ENCODE measurements around the gene SENP5.
"Not testable (repeated sequence)": the region's sequence is repeated elsewhere in the genome, so short reads cannot be mapped to it uniquely, and the experiment has no call there.

SENP5 gene

GRCh38 chr3:196942915-196943277 is 75.2 kb downstream of the SENP5 start:
- DNase-seq = peak; percentile 54

DNA sequence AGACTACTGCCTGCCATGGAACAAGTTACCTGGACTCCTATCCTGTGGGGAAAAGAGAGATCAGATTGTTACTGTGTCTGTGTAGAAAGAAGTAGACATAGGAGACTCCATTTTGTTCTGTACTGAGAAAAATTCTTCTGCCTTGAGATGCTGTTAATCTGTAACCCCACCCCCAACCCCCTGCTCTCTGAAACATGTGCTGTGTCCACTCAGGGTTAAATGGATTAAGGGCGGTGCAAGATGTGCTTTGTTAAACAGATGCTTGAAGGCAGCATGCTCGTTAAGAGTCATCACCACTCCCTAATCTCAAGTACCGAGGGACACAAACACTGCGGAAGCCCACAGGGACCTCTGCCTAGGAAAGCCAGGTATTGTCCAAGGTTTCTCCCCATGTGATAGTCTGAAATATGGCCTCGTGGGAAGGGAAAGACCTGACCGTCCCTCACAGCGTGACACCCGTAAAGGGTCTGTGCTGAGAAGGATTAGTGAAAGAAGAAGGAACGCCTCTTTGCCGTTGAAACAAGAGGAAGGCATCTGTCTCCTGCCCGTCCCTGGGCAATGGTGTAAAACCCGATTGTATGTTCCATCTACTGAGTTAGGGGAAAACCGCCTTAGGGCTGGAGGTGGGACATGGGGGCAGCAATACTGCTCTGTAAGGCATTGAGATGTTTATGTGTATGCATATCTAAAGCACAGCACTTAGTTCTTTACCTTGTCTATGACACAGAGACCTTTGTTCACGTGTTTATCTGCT is 76.5 kb downstream of the SENP5 start:
- DNase-seq = not testable (repeated sequence)

DNA sequence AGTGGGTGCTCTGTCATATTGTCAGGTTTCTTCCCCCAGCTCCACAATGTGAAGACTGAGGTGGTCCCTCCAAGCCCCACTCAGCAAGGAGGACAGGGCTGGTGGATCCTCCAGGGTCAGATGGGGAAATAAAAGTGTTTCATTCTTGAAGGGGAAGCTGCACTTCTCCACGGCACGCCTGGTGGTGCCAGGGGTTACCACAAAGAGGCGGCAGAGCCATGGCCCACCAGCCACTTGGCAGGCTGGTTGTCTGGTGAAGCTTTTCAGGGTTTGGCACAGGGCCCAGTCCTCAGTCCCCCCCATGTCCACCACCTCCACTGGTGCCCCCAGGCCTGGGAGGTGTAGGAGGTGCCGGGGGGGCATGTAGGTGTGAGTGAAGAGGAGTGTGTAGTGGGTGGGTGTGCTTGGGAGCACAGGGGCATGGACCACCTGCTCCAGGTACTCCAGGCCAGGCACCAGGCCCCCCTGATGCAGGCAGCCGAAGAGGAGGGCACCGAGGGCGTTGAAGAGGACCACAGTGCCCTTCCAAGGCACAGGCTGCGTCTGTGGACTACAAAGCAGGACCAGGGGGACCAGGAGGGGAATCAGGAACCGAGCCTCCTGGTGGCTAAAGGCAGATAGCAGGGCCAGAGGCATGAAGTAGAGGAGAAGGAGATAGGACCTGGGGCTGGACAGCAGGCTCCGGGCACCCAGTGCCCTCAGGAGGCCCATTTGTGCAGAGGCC is 79.6 kb downstream of the SENP5 start:
- DNase-seq = peak; percentile 29

DNA sequence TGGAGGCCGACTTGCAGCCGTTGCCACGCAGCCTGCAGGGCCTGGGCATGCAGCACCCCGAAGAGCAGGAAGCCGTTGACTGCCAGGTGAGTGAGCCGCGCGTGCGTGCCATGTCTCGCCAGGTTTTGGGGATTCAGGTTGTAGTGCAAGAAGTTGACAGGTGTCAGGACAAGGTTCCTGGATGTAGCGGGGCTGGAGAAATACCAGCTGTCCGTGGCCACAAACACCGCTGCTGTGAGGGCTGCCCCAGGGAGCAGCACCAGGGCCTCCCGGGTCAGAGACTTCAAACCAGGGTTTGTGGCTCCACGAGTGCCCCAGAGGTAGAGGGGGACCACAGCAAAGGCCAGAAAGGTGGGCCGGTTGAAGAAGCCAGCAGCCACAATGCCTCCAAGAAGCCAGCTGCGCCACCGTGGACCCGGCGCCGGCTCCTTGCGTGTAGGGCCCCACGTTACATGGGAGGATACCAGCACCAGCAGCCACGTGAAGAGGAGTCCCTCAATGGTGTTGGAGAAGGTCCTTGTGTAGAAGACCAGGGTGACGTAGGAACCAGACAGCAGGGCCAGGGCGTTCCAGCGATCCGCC is 80.2 kb downstream of the SENP5 start:
- no peak for DNase-seq

DNA sequence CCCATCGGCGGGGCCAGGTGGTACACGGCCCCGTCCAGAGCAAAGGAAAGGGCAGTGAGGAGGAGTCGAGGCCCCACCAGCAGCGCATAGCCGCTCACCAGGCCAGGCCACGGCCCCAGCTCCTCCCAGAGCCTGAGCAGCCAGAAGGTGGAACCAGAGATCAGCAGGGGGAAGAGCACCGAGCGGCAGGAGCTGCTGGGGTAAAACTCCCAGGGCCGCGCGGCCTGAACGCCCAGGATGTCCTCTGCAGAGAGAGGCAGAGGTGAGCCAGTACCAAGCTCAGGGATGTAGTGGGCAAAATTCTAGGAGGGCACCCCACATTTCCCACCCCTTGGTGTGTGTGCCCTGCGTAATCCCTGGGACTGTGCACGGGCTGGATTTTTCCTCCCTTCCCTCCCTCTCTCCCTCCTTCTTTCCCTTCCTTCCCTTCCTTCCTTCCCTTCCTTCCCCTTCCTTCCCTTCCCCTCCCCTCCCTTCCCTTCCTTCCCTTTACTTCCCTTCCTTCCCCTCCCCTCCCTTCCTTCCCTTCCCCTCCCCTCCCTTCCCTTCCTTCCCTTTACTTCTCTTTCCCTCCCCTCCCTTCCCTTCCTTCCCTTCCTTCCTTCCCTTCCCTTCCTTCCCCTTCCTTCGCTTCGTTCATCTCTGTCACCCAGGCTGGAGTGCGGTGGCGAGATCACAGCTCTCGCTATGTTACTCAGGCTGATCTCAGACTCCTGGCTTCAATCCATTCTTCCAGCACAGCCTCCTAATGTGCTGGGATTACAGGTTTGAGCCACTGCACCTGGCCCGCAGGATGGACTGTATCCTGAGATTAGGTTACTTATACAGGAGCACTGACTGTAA is 80.9 kb downstream of the SENP5 start:
- peak; percentile 69 for DNase-seq

DNA sequence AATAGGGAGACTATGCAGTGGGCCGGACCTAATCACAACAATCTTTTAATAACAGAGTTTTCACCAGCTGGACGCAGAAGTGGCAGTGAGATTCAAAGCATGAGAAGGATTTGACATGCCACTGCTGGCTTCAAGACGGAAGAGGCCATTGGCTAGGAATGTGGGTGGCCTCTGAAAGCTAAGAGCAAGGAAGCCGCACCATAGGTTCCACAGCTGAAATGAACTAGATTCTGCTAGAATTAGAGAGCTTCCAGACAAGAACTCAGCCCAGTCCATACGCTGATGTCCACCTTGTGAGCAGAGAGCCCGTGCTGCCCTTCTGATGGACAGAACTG is 81.5 kb downstream of the SENP5 start:
- DNase-seq = no peak

DNA sequence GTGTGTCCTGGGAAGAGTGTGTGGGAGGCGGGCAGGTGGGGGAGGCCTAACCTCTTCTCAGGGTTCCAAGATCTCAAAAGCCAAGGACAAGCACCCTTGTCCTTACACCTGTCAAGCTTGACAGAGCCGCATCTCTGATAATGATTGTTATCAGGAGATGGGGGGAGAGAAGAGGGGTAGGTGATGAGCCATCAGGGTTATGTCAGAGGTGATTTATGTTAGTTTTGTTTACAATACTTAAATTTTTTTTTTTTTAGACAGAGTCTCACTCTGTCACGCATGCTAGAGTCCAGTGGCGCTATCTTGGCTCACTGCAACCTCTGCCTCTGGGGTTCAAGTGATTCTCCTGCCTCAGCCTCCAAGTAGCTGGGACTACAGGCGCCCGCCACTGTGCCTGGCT is 82.0 kb downstream of the SENP5 start:
- DNase-seq = no peak

- DNase-seq = no peak
Observed at GRCh38 chr3:196951371-196951770, 83.7 kb downstream of the SENP5 start.

- DNase-seq = no peak
Observed at GRCh38 chr3:196954832-196955231, 87.1 kb downstream of the SENP5 start.

DNA sequence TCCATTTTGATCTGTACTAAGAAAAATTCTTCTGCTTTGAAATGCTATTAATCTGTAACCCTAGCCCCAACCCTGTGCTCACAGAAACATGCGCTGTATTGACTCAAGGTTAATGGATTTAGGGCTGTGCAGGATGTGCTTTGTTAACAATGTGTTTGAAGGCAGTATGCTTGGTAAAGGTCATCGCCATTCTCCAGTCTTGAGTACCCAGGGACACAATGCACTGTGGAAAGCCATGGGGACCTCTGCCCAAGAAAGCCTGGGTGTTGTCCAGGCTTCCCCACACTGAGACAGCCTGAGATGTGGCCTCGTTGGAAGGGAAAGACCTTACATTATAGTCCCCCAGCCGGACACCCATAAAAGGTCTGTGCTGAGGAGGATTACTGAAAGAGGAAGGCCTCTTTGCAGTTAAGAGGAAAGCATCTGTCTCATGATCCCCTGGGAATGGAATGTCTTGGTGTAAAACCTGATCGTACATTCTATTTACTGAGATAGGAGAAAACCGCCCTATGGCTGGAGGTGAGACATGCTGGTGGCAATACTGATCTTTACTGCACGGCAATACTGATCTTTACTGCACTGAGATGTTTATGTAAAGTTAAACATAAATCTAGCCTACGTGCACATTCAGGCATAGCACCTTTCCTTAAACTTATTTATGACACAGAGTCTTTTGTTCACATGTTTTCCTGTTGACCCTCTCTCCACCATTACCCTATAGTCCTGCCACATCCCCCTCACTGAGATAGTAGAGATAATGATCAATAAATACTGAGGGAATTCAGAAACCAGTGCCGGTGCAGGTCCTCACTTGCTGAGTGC is 94.6 kb downstream of the SENP5 start:
- no peak for DNase-seq

DNA sequence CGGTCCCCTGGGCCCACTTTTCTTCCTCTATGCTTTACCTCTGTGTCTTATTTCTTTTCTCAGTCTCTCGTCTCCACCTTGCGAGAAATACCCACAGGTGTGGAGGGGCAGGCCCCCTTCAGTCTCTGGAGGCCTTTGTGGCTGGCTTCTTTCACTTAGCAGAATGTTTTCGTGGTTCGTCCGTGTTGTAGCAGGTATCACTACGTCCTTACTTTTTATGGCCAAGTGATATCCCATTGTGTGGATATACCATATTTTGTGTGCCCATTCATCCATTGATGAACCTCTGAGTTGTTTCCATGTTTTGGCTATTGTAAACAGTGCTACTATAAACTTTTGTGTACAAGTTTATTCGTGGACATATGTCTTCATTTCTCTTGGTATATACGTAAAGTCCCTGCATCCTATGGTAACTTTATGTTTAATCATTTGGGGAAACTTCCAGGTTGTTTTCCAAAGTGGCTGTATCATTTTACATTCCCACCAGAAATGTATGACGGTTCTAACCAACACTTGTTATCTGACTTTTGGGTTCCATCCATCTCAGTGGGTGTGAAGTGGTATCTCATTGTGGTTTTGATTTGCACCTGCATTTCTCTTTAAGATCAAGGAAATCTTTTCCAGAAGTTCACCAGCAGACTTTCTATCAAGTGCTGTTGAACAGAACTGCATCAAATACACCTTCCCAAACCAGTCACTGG is 95.4 kb downstream of the SENP5 start:
- no peak for DNase-seq

DNA sequence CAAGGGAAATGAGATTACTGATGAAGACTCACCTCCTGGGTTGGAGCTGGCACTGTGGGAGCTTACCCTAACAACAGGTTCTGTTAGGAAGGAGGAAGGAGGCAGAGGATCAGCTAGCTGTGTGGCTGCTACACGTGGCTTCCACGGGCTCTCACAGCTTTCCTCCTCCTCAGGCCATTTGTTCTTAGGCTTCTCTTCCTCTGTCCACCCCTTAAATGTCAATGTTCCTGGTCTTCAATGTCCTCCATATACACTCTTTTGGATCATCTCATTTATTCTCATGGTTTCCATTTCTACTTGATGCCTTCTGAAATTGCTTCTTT is 95.9 kb downstream of the SENP5 start:
- no peak for DNase-seq

DNA sequence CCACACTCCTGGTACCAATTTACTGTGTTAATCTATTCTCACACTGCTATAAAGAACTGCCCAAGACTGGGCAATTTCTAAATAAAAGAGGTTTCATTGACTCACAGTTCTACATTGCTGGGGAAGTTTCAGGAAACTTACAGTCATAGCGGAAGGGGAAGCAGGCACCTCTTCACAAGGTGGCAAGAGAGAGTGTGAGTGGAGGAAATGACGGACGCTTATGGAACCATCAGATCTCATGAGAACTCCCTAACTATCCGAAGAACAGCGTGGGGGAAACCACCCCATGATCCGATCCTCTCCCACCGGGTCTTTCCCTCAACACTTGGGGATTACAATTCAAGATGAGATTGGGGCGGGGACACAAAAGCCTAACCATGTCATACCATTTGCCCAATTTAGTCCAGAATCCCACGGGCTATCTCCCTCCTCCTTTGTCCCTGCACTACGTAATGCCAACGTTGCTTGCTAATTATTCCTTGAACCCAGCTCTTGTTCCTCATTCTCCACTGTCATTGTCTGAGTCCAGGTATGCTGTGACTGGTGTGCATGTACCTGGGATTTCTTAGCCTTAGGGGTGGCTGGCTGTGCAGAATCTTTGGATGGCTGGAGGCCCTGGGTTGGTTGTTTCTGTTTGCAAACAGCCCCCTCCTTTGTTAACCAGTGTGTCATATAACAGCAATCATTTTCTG is 97.5 kb downstream of the SENP5 start:
- no peak for DNase-seq

GRCh38 chr3:196965804-196966173 is 98.1 kb downstream of the SENP5 start:
- DNase-seq = no peak

DNA sequence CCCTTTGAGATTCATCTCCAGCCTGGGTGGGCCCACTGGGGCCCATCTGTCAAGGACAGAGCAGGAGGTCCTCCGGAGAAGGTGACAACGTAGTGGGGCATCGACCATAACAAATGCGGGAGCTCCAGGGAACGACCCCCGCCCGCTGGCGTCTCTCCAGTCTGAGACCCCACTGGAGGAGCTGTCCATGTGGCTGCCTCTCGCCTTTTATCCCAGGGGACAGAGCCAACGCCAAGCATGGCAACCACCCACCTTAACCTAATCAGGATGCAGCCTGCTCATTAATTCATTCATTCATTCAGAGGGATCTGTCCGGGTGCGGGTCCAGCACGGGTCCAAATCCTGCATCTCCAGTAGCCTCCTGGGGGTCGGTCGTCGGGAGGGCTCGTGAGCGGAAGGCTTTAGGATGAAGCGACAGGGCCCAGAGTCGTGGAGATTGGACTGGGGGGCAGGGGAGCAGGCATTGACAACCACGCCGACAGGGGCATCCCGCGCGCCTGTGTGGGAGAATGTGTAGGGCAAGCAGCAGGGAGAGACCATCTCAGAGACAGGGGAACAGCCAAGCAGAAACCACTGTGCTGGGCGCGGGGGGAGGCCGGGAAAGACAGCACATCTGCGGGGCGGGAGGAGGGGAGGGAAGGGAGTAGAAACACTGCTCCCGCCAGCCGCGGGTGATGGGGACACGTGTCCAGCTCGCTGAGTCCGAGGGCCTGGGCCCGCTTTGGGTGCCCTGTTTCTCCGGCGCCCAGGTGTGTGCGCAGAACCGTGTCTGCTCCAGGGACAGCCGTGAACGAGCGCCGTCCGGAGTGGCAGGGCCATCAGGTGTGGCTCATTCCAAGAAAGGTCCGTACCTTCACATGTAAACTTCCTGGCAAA is 99.0 kb downstream of the SENP5 start:
- no peak for DNase-seq

GRCh38 chr3:196967412-196968232 is 99.9 kb downstream of the SENP5 start:
- no peak for DNase-seq

- peak; percentile 68 for DNase-seq
Observed at GRCh38 chr3:196968233-196969133, 100.8 kb downstream of the SENP5 start, which contains the start of gene PIGZ. TSS of gene PIGZ (minus strand) at chr3:196968833. CDS start at chr3:196952031, 16,802 bp downstream.

DNA sequence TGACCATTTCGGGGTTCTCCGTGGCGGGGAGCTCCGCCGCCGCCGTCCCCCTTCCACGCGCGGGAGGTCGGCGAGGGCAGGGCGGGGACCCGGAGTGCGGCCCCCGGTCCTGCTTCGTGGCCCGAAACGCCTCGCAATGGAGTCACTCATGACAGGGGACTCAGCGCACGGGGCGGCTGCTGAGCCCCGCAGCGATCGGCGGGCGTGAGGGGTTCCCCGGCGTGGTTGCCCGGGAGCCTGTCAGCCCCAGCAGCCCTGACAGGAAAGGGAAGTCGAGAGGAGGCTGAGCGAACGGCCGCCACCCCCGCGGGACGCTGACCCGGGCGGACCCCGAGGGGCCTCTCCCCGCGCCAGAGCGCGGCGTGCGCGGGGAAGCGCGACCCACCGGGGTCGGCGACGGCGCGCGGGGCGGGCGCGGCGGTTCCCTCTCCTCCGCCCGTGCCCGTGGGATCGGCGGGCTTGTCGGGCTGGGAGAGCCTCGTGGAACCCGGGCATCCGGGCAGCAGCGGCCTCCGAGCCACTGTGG is 101.5 kb downstream of the SENP5 start:
- peak; percentile 56 for DNase-seq
